OCI-LY7 (cell line): ENCODE measurements around the gene ATP2A3.

Source experiments
- CTCF ChIP-seq: fragments of 200-600 bp; sonication (generic); conservative IDR thresholded peaks from 2 replicates; pipeline ENCODE4 v1.5.1; 2014; ENCODE audit warnings: mild to moderate bottlenecking, antibody characterized with exemption, low read length, moderate library complexity, mixed read lengths
- EZH2phosphoT487 ChIP-seq: fragments of 200-600 bp; sonication (generic); IDR thresholded peaks from 2 replicates; pipeline ENCODE4 v1.6.1; 2018; ENCODE audit warnings: low read depth, borderline replicate concordance, mild to moderate bottlenecking, mixed run types, antibody characterized with exemption, low read length, moderate library complexity, mixed read lengths

- TF ChIP-seq CTCF, result no peak
- TF ChIP-seq EZH2phosphoT487, result no peak
Measured at GRCh38 chr17:3979290-3979611, 15.0 kb upstream of the ATP2A3 start.
